GM21423 (cell line): ENCODE measurements around the gene TMOD1.
"Not testable (repeated sequence)": the region's sequence is repeated elsewhere in the genome, so short reads cannot be mapped to it uniquely, and the experiment has no call there.

ENCODE experiments used
- ATAC-seq: cut with Tn5 transposase; IDR thresholded peaks from one replicate; pipeline ENCODE4 v1.9.1; 2021; ENCODE audit warnings: mild to moderate bottlenecking, moderate library complexity; ENCODE audit not compliant: unreplicated experiment

TMOD1 gene

DNA sequence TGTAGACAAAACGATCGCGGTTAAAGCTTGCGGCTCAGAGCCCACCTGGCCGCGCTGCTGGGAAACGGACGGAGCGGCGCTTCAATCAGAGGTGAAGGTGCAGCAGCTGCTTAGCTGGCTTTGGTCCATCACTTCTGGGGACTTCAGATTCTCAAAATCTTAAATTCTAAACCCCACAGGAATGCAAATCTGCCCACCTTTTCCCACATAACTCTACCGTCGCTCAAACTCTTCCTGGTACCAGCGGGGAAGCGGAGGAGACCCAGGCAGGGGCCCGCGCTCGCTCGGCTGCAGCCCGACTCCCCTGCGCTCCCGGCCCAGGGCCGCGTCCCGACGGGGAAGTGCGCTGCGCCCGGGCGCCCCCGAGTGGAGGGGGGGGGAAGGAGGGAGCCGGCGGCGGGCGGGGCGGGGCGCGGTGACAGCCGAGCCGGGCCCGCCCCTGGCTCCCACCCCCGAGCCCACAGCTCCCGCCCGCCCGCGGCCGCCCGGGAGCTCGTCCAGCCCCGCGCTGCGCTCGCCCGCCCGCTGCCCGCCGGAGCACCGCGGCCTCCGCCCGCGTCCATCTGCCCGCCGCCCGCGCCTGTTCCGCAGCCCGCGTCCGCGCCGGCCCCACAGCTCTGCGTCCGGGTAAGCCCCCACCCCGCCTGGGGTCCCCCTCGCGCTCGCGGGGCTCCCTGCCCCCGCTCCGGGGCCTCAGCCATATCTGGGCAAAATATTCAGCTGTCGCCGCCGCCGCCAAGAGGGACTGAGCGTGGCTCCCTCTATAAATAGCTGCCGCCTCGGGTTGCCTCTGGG is at the start of gene TMOD1:
Gene TMOD1, plus strand, starts transcription at position 490 of the 795 bp plus-strand sequence. CDS start 22,523 bp downstream, outside the sequence.
- peak; percentile 51 for ATAC-seq

DNA sequence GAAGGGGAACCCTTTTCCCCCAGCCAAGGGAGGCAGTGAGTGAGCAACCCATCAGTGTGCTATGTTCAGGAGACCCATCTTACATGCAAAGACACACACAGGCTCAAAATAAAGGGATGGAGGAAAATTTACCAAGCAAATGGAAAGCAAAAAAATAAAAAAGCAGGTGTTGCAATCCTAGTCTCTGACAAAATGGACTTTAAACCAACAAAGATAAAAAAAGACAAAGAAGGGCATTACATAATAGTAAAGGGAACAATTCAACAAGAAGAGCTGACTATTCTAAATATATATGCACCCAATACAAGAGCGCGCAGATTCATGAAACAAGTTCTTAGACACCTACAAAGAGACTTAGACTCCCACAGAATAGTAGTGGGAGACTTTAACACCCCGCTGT is 47.9 kb upstream of the TMOD1 start:
- ATAC-seq = not testable (repeated sequence)

DNA sequence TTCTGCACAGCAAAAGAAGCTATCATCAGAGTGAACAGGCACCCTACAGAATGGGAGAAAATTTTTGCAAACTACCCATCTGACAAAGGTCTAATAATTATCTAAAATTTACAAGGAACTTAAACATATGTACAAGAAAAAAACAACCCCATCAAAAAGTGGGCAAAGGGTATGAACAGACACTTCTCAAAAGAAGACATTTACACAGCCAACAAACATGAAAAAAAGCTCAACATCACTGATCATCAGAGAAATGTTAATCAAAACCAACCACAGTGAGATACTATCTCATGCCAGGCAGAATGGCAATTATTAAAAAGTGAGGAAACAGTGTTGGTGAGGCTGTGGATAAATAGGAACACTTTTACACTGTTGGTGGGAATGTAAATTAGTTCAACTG is 44.6 kb upstream of the TMOD1 start:
- ATAC-seq = not testable (repeated sequence)

DNA sequence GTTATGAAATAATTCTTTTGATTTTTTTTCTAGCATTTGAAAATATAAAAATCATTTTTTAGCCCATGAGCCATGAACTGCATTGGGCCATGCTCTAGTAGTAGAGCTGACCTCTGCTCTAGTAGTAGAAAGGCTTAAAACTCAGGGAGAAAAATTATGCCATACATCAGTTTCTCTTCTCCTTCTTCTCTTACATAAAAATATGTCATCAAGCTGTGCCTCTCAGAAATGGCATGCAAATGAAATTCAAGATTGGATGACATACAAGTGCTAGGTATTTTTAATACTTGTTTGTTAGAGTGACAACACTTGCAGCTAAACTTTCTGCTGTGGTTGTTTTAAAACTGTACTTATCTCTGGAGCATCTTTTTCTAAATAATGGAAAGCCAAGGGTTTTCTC is 42.1 kb upstream of the TMOD1 start:
- ATAC-seq = no peak

DNA sequence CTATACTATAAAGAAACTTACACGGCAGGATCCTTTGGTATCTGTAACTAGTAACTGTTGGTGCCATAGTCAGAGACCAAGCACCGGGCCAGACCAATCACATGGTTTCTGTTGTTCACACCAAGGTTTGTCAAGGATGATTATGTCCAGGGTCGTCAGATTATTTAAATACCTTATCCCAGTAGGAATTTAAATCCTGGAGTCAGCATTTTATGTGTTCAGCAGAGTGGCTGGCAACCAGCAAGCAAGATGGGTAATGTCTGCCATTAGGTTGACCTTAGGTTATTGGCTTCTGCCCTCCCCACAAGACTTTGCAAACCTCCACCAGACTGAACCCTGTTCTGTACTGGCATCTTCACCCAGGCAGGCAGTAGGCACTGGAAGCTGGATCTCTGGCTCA is 39.3 kb upstream of the TMOD1 start:
- ATAC-seq = no peak

DNA sequence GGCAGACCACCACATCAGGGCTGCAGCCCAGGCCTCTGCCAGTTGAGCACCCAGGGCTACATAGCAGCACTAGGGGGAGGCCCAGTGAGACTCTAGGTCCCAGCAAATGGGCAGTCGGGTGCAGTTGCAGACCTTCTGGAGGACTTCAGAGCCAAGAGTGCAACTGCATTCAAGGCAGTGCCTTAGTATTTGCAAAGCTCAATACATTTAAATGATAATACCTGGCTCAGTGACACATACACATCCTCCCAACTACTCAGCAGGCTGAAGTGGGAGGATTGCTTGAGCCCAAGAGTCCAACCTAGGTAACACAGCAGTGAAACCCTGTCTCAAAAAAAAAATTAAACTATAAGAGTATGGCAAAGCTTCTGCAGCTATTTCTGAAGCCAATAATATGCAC is 38.6 kb upstream of the TMOD1 start:
- no peak for ATAC-seq

DNA sequence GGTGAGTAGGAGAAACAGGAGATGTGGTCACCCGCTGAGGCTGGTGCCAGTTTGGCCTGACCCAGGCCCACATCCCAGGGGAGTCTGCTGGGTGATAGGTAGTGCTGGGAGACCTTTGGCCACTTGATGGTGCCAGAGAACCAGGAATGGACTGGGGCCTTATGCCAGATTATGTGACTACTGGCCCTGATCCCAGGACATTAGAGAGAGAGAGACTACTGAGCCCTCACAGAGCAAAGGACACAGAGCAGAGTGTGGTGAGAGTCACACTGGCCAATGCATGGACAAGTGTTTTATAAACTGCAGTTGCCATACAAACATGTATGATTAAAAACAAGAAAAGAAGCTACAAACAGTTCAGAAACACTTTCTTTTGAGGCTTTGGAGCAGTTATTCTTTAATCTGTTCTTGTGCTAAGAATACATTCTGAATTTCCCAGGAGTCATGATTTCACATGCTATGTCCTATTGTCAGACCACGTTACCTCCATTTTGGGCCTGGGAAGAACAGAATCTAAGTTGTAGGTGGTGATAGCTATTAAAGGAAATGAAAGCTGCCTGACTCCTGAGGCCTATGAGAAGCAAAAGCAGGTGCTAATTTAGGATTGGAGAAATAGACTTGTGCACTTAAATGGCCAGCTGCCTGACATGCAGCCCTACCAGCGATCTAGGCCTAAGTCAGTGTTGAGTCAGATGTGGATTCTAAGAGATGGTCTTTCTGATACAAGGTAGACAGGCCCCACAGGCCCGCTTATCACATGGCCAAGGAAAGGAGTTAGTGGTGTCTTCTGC is 32.6 kb upstream of the TMOD1 start:
- peak; percentile 81 for ATAC-seq

DNA sequence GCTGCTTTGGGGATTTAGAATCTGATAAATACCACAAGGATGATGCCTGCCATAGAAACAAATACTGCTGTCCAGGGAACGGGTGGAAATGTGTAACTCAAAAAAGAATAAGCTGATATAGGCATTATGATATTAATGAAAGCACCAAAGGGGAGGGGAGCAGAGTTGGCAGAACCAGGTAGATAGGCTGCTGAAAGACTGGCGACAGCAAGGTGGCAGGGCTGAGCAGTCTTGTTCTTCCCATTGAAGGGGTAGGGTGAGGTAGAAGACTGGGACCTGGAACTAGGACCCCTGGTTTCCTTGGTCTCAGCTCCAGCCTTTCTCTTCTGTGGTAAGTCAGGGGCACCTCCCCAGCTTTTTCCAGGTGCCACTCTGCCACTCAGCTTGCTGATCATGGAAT is 31.4 kb upstream of the TMOD1 start:
- no peak for ATAC-seq

DNA sequence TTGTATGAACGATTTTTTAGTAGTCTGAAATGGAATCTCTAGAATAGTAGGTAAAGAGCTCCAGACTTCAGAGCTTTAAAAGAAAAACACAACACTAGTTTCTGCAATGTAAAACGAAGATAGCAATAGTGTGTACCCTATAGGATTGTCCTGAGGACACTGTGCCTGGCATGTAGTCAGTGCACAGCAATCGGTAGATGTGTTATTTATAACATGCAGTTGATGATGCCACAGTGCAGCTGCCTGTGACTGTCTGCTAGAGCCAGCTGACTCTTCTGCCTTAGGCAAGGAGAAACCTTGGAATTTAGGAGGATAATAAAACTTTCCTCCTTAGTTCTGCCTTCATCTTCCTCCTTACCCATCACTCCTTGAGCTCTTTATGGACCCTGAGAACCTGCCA is 27.7 kb upstream of the TMOD1 start:
- no peak for ATAC-seq

DNA sequence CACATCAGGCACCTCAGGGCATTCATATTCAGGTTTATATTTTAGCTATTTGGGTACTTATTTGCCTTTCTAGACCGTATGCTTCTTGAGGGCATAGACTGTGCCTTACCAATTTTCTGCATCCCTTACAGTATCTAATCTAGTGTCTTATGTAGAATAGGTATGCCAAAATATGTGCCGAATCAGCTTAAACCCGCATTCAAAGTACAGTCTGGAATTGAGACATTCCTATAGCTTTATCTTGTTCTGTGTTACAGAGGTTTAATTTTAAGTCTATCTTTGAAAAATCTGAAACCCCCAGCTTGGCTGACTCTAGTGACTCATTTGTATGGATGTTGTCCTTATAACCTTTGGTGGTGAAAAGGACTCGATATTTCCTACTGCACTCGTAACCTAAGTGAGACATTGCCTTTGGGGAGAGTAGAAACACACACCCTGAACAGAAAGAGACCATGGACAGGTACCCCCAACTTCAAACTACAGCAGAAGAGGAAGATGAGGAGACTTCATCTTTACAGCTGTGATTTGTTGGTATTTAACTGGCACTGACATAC is 27.0 kb upstream of the TMOD1 start:
- ATAC-seq = no peak

DNA sequence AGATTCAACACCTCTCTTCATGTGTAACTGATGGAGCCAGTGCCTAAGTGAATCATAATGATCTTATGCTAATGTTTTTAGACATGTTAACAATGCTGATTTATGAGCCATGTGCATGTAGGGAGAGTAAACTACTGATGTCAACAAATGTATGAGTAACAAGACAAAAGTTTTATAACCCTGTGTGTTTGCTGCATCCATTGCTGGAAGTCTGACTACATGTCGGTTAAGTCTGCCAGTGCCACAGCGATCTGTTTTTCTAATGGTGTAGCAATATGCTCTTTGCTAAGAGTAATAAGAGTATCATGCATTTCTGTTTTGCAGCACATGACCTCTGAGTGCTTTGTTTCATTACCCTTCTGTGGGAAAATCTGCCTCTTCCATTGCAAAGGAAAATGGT is 26.4 kb upstream of the TMOD1 start:
- ATAC-seq = no peak

DNA sequence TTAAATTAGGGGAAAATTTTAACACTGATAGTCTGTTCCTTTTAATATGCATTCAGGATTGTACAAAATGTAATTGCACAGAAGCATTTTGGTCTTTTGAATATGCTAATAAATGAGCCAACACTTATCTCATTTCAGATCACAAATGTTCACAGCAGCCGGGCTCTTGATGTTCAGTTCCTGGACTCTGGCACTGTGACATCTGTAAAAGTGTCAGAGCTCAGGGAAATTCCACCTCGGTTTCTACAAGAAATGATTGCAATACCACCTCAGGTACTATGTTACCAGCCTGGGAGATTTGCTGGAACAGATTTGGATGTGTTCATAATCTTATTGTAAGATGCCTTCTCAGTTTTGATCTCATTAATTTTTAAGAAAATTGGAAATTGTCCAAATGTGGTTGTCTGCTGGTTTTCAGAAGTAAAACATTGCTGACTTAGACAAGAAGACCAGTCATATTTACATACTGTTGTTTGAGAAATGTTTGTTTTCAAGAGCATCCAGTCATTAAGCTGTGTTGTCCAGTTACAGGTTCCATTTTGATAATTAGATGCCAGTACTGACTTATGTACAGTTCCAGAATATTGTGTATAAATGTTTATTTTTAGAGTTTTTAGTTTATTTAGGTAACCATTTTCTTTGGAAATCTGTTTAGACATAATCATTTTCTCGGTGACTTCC is 23.0 kb upstream of the TMOD1 start:
- no peak for ATAC-seq

DNA sequence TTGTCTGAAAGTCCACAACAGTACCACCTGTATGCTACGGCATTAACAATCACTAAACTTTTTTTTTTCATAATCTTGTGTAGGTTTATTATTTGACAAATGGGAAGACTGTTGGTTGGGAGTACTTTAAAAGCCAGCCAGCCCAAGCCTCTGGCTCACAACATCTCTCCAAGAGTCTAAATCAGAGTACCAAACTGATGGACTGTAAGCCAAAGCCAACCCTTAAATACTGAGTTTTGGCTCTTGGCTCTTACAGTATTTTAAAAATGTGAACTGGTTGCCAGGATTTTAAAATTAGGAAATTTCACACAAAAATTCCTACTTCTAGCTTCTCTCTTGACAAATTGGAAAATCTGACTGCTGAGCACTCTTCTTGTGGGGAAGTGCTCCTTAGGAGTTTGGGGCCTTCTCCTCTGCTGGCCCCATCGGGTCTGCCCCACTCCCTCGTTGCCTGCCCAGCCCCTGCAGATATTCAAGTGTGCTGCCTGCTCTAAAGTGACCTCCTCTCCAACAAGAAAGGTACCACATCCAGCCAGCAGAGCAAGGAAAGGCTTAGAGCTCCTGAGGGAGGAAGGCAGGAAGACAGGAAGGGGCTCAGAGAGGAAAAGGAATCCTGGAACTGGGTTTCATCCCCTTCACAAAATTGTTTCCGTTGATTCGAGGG is 21.8 kb upstream of the TMOD1 start:
- no peak for ATAC-seq

DNA sequence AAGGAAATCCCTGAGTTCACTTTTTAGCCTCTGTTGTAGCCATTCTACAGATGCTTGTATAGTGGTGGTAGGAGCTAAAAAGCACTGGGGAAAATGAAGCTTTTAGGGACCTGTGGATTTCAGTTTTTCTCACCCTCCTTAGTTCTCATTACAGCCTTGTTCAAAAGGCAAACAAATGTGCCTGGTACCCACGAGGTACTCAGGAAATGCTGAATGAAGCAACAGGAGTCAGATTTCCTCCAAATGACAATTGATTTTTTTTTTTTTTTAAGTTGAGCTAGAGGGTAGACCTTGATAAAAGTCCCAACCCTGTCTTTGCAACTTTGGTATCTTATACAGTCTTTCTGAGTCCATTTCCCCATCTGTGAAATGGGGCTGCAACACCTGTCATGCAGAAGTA is 21.3 kb upstream of the TMOD1 start:
- no peak for ATAC-seq

DNA sequence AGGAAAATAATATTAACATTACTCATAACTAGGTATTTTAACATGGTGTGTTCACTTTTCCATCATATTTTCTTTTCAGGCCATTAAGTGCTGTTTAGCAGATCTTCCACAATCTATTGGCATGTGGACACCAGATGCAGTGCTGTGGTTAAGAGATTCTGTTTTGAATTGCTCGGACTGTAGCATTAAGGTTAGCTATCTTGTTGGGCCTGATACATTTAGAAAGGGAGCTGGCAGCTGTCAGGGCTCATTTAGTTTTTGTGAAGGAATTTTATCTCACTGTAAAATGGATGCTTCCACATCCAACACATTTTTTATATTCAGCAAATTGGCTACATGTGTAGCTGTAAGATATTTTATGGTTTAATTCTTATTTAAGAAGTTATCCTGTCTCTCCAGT is 20.7 kb upstream of the TMOD1 start:
- ATAC-seq = no peak

DNA sequence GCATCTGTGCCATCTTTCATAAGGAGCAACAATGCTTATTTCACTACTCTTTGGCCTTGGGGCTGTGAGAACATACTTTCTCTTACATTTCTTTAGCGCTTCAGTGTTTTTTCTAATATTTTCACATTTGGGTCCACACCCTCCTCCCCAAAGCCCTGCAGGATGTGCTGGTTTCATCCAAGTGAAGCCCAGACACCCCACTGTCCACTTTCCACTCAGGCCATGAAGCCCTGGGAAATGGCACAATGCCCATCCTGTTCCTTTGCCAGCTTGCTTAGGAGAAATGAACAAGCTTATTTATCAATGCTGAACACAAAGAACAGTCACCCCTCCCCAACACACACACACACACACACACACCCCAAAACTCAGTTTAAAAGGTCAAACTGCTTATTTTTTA is 17.3 kb upstream of the TMOD1 start:
- no peak for ATAC-seq

DNA sequence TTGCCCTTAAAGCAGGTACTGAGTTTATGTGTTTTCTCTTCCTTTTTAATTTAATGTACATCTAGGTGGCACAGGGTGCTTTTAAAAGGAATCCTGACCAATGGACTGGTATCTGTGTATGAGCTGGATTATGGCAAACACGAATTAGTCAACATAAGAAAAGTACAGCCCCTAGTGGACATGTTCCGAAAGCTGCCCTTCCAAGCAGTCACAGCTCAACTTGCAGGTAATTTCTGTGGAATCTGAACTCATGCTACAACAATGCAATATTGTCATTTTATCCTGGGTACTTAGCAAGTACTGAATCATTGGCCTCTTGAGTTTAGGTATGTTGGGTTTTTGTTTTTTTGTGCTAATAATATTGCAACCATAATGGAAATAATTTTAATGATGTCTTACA is 14.4 kb upstream of the TMOD1 start:
- ATAC-seq = no peak

DNA sequence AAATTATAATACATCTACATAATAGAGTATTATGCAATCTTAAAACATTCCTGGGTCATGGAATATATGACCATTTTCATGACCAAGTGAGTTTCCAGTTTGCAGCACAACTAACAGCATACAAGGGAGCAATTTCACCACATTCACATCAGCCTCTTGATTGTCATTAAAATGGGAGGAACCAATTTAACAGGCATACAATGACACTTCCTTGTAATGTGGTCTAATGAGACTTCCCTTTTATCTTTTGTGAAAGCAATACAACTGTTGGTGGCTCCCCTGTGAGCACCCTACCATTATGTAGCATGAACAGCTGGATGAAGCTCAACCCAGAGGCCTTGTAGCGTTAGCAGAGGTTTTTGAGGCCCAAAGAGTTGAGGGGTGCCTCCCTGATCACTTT is 13.6 kb upstream of the TMOD1 start:
- no peak for ATAC-seq

DNA sequence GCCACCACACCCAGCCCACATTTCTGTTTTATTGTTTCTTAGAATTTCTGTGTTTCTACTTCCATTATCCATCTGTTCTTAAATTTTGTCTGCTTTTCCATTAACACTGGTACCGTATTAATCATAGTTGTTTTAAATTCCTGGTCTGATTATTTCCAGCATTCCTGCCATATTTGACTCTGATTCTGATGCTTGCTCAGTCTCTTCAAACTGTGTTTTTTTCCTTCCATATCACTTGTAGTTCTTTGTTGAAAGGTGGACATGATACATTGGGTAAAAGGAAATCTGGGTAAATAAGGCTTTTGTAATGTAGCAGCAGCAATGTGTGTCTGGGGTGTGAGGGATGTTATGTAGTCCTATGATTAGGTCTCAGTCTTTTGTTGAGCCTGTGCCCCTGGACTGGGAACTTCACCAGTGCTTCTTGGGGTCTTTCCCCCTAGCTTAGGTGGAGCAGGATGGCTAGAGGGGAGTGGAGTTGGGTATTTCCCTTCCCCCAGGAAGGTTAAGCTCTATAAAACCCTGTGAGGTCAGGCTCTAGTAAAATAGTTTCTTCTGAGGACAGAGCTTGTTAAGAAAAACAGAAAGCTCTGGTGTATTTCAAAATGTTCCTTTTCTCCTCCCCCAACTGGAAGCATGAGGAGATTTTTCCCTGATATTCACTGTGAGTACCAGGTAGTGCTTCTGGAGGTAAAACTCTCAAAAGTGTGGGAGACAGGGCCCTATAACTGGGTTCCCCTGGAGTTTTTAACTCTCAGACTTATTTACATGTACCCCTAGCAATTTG is 10.1 kb upstream of the TMOD1 start:
- no peak for ATAC-seq
